SK-N-SH treated with all-trans-retinoic acid at 6 μM for 48 hours (cell line): ENCODE results near the gene LRRC40.

Experiments
- ATAC-seq: fragments of 200-7000 bp; cut with Tn5 transposase; 3 replicates; pipeline ENCODE4 v1.9.1; 2020; ENCODE audit warnings: mild to moderate bottlenecking, moderate library complexity
- ARNTL ChIP-seq: fragments of 450-650 bp; formaldehyde crosslinking; IDR thresholded peaks from 2 replicates; pipeline ENCODE4 v1.5.0; 2020; ENCODE audit warnings: low read depth, mild to moderate bottlenecking, moderate library complexity, borderline replicate concordance
- BACH2 ChIP-seq: fragments of 250-450 bp; sonication (Bioruptor Pico); IDR thresholded peaks from 2 replicates; pipeline ENCODE4 v1.9.0; 2021; ENCODE audit warnings: mild to moderate bottlenecking, borderline replicate concordance
- CREB5 ChIP-seq: fragments of 250-450 bp; sonication (Bioruptor Pico); IDR thresholded peaks from 2 replicates; pipeline ENCODE4 v1.5.1; 2020; ENCODE audit warnings: low read depth, mild to moderate bottlenecking, moderate library complexity
- CSDC2 ChIP-seq: fragments of 250-450 bp; sonication (Bioruptor Pico); IDR thresholded peaks from 2 replicates; pipeline ENCODE4 v1.5.0; 2020; ENCODE audit warnings: mild to moderate bottlenecking, moderate library complexity
- CSRNP3 ChIP-seq: fragments of 250-450 bp; sonication (Bioruptor Pico); IDR thresholded peaks from 2 replicates; pipeline ENCODE4 v1.5.1; 2021; ENCODE audit warnings: mild to moderate bottlenecking, moderate library complexity
- ESRRG ChIP-seq: fragments of 250-450 bp; sonication (Bioruptor Pico); IDR thresholded peaks from 2 replicates; pipeline ENCODE4 v1.6.1; 2021; ENCODE audit warnings: mild to moderate bottlenecking
- GLIS3 ChIP-seq: fragments of 250-450 bp; sonication (Bioruptor Pico); IDR thresholded peaks from 2 replicates; pipeline ENCODE4 v1.5.0; 2020; ENCODE audit warnings: mild to moderate bottlenecking, moderate library complexity
- ISL1 ChIP-seq: fragments of 250-450 bp; sonication (Bioruptor Pico); IDR thresholded peaks from 2 replicates; pipeline ENCODE4 v2.1.2; 2022; ENCODE audit warnings: mild to moderate bottlenecking, moderate library complexity
- PATZ1 ChIP-seq: fragments of 250-450 bp; sonication (Bioruptor Pico); IDR thresholded peaks from 2 replicates; pipeline ENCODE4 v1.8.0; 2020; ENCODE audit warnings: mild to moderate bottlenecking, moderate library complexity, borderline replicate concordance
- POU6F1 ChIP-seq: fragments of 250-450 bp; sonication (Bioruptor Pico); IDR thresholded peaks from 2 replicates; pipeline ENCODE4 v1.8.0; 2021; ENCODE audit warnings: low read depth, mild to moderate bottlenecking, moderate library complexity, borderline replicate concordance
- PPARA ChIP-seq: fragments of 250-450 bp; sonication (Bioruptor Pico); IDR thresholded peaks from 2 replicates; pipeline ENCODE4 v1.5.0; 2020; ENCODE audit warnings: mild to moderate bottlenecking, borderline replicate concordance
- RARB ChIP-seq: fragments of 250-450 bp; sonication (Bioruptor Pico); IDR thresholded peaks from 2 replicates; pipeline ENCODE4 v1.8.0; 2021; ENCODE audit warnings: mild to moderate bottlenecking, moderate library complexity
- SNAI2 ChIP-seq: fragments of 250-450 bp; sonication (Bioruptor Pico); IDR thresholded peaks from 2 replicates; pipeline ENCODE4 v1.5.0; 2020; ENCODE audit warnings: mild to moderate bottlenecking, moderate library complexity
- TCF4 ChIP-seq: fragments of 250-450 bp; sonication (Bioruptor Pico); IDR thresholded peaks from 2 replicates; pipeline ENCODE4 v1.8.0; 2021; ENCODE audit warnings: mild to moderate bottlenecking, moderate library complexity, borderline replicate concordance
- TOX ChIP-seq: fragments of 250-450 bp; sonication (Bioruptor Pico); IDR thresholded peaks from 2 replicates; pipeline ENCODE4 v1.8.0; 2021; ENCODE audit warnings: mild to moderate bottlenecking, moderate library complexity, borderline replicate concordance
- TSHZ2 ChIP-seq: fragments of 250-450 bp; sonication (Bioruptor Pico); IDR thresholded peaks from 2 replicates; pipeline ENCODE4 v1.5.0; 2020; ENCODE audit warnings: mild to moderate bottlenecking, moderate library complexity
- ZFP3 ChIP-seq: fragments of 250-450 bp; sonication (Bioruptor Pico); IDR thresholded peaks from 2 replicates; pipeline ENCODE4 v1.5.0; 2020; ENCODE audit warnings: mild to moderate bottlenecking, moderate library complexity
- ZFP30 ChIP-seq: fragments of 450-650 bp; formaldehyde crosslinking; IDR thresholded peaks from 2 replicates; pipeline ENCODE4 v1.5.0; 2022; ENCODE audit warnings: mild to moderate bottlenecking, moderate library complexity
- ZNF565 ChIP-seq: fragments of 450-650 bp; formaldehyde crosslinking; conservative IDR thresholded peaks from 2 replicates; pipeline ENCODE4 v1.5.0; 2020; ENCODE audit warnings: low read depth, mild to moderate bottlenecking, moderate library complexity
- ZNF70 ChIP-seq: fragments of 450-650 bp; formaldehyde crosslinking; IDR thresholded peaks from 2 replicates; pipeline ENCODE4 v1.5.0; 2020; ENCODE audit warnings: mild to moderate bottlenecking, moderate library complexity
- ZNF8 ChIP-seq: fragments of 450-650 bp; formaldehyde crosslinking; IDR thresholded peaks from 2 replicates; pipeline ENCODE4 v1.5.0; 2020; ENCODE audit warnings: mild to moderate bottlenecking, moderate library complexity

Gene LRRC40

GRCh38 chr1:70200065-70200464, 5.3 kb downstream of the LRRC40 start (continued):
- TF ChIP-seq CSDC2 (CRISPR knock-in tag) (no peak), CREB5 (CRISPR knock-in tag) (no peak)

GRCh38 chr1:70196333-70196732, 9.0 kb downstream of the LRRC40 start:
- TF ChIP-seq PPARA (CRISPR knock-in tag) (no peak), PATZ1 (CRISPR knock-in tag) (no peak), BACH2 (CRISPR knock-in tag) (no peak), CREB5 (CRISPR knock-in tag) (no peak), ZFP30 (CRISPR knock-in tag) (no peak), CSDC2 (CRISPR knock-in tag) (no peak), TCF4 (CRISPR knock-in tag) (no peak), ZFP3 (CRISPR knock-in tag) (no peak), TSHZ2 (CRISPR knock-in tag) (no peak), RARB (CRISPR knock-in tag) (no peak), ZNF70 (CRISPR knock-in tag) (no peak), ISL1 (CRISPR knock-in tag) (no peak), GLIS3 (CRISPR knock-in tag) (no peak), TOX (CRISPR knock-in tag) (no peak), ZNF8 (CRISPR knock-in tag) (no peak), ESRRG (CRISPR knock-in tag) (no peak), CSRNP3 (CRISPR knock-in tag) (no peak), SNAI2 (CRISPR knock-in tag) (no peak), ZNF565 (CRISPR knock-in tag) (no peak)
- ATAC-seq: no peak

- ATAC-seq: no peak
- TF ChIP-seq CREB5 (CRISPR knock-in tag): no peak
- TF ChIP-seq POU6F1: no peak
- no peak for TF ChIP-seq TSHZ2 (CRISPR knock-in tag)
- no peak for TF ChIP-seq TCF4 (CRISPR knock-in tag)
- TF ChIP-seq ZFP30 (CRISPR knock-in tag): no peak
- TF ChIP-seq RARB (CRISPR knock-in tag): no peak
- no peak for TF ChIP-seq CSRNP3 (CRISPR knock-in tag)
- TF ChIP-seq CSDC2 (CRISPR knock-in tag): no peak
- TF ChIP-seq ARNTL (CRISPR knock-in tag): no peak
- no peak for TF ChIP-seq TOX (CRISPR knock-in tag)
Measured at GRCh38 chr1:70195342-70195741, 10.0 kb downstream of the LRRC40 start.
